Ascending aorta (tissue), 2 donors: ENCODE results near the gene NCOA1. TPM values are rescaled to one million over a fixed set of nuclear protein-coding genes. Genes with fewer than 3 reads are reported as not detected.
A peak's percentile ranks its signal among the peaks of the same experiment; 100 is the strongest.

Source experiments
- DNase-seq, 2 donors: peaks; one replicate each; pipeline ENCODE4 v3.0.0-alpha.2; 2019; ENCODE audit warnings: low spot score in 2 of 2
- H3K27ac ChIP-seq, 2 donors: fragments of 200-600 bp; sonication (generic); one replicate each; pipeline ENCODE4 v1.5.1; 2016 to 2017; ENCODE audit warnings: mild to moderate bottlenecking in 1 of 2
- H3K27me3 ChIP-seq: fragments of 200-600 bp; sonication (generic); one replicate; pipeline ENCODE4 v1.5.1; 2017
- H3K36me3 ChIP-seq, 2 donors: fragments of 200-600 bp; sonication (generic); one replicate each; pipeline ENCODE4 v1.5.1; 2016
- H3K4me1 ChIP-seq, 2 donors: fragments of 200-600 bp; sonication (generic); one replicate each; pipeline ENCODE4 v1.5.1; 2016 to 2017; ENCODE audit warnings: mild to moderate bottlenecking in 1 of 2
- H3K4me3 ChIP-seq, 2 donors: fragments of 200-600 bp; sonication (generic); one replicate each; pipeline ENCODE4 v1.5.1; 2016 to 2017; ENCODE audit warnings: mild to moderate bottlenecking in 1 of 2
- H3K9me3 ChIP-seq, 2 donors: fragments of 200-600 bp; sonication (generic); one replicate each; pipeline ENCODE4 v1.5.1; 2016
- CTCF ChIP-seq, 3 experiments: fragments of 200-600 bp in 2 of 3; fragments of 450-650 bp in 1 of 3; sonication (generic) in 2 of 3; IDR thresholded peaks; one replicate each; pipeline ENCODE4 v1.5.1; 2016 to 2019; ENCODE audit warnings: antibody characterized with exemption in 3 of 3, mild to moderate bottlenecking in 1 of 3, moderate library complexity in 1 of 3
- intact Hi-C: fragments of 100-400 bp; cut with DNase I; formaldehyde crosslinking; loops from one replicate; pipeline ENCODE4 v1.15.1; 2023
- total RNA-seq: library from RNA; depleted of rRNA; stranded (reverse); fragments of >200 nt; gene quantifications from one replicate; pipeline ENCODE4 v1.1.0, GENCODE V29; 2016

The NCOA1 gene
- total RNA-seq, 1 donor from 2014 or later = 19.3 TPM

DNA sequence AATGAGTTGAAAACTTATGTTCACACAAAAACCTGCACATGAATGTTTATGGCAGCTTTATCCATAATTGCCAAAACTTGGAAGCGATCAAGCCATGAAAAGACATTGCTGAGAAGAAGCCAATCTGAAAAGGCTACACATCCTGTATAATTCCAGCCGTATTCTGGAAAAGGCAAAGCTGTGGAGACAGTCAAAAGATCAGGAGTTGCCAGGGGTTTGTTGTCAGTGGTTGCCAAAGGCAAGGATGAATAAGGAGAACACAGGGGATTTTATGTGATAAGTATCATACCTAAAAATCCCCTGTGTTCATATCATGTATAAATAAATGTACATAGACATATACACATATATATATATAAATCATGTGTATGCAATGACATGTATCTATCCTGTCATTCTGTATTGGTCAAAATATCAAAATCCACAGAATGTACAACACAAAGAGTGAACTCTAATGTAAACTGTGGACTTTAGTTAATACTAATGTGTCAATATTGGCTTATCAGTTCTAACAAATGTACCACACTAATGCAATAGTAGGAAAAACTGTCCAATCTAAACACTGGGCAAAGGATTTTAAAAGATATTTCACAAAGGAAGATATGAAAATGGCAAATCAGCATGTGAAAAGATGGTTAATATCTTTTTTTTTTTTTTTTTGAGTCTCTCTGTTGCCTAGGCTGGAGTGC lies 226.4 kb downstream of the NCOA1 start:
- intact Hi-C loops = no loop called here
- Histone ChIP-seq H3K4me1 (peaks cover 0 to 8% of the 10 kb centered on the region in 2 donors), H3K9me3 (no peaks in the 10 kb centered on the region), H3K36me3 (peaks cover 3 to 24% of the 10 kb centered on the region in 2 donors), H3K4me3 (no peak overlapping the region), H3K27ac (no peak overlapping the region), H3K27me3 (no peaks in the 10 kb centered on the region)
- no peak for TF ChIP-seq CTCF (IDR thresholded peaks at IDR 0.05)
- no peak for DNase-seq

DNA sequence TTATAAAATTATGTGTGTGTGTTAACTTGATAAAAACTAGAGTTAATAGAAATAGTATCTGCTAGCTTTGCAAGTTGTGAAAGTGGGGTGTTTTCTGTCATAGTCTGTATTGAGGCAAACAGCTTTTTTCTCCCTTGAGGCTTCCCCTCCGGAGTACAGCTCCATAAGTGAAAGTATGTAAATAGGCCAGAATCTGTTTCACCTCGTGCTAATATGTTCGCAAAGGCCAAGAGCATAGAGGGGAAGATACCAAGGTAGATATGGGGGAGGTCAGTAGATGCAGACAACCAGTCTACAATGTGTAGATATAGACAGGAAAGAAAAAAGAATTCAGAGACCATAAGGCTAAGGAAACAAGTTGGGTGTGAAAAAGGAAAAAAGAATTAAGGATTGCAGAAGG lies 229.3 kb downstream of the NCOA1 start:
- TF ChIP-seq CTCF (IDR thresholded peaks at IDR 0.05) = no peak
- Histone ChIP-seq H3K4me1 (peaks cover 0 to 8% of the 10 kb centered on the region in 2 donors), H3K36me3 (peaks cover 3 to 11% of the 10 kb centered on the region in 2 donors), H3K27me3 (no peaks in the 10 kb centered on the region), H3K27ac (no peak overlapping the region), H3K4me3 (no peak overlapping the region), H3K9me3 (no peaks in the 10 kb centered on the region)
- DNase-seq = no peak
- intact Hi-C loops = loop anchor here (5.0 kb wide), 1 partner anchor 228 kb away; the partner anchor contains the start of gene NCOA1

- Histone ChIP-seq H3K27me3 (no peaks in the 10 kb centered on the region), H3K9me3 (no peaks in the 10 kb centered on the region), H3K4me3 (no peak overlapping the region), H3K27ac (peak overlapping the region; percentile 3 to 65), H3K4me1 (peaks cover 0 to 8% of the 10 kb centered on the region in 2 donors), H3K36me3 (peaks cover 3 to 11% of the 10 kb centered on the region in 2 donors)
- peak; percentile 11 to 77 for DNase-seq
- TF ChIP-seq CTCF (IDR thresholded peaks at IDR 0.05) = no peak
- intact Hi-C loops = loop anchor here (5.0 kb wide), 1 partner anchor 229 kb away; the partner anchor contains the start of gene NCOA1
Observed at GRCh38 chr2:24721470-24721869, 230.4 kb downstream of the NCOA1 start.

DNA sequence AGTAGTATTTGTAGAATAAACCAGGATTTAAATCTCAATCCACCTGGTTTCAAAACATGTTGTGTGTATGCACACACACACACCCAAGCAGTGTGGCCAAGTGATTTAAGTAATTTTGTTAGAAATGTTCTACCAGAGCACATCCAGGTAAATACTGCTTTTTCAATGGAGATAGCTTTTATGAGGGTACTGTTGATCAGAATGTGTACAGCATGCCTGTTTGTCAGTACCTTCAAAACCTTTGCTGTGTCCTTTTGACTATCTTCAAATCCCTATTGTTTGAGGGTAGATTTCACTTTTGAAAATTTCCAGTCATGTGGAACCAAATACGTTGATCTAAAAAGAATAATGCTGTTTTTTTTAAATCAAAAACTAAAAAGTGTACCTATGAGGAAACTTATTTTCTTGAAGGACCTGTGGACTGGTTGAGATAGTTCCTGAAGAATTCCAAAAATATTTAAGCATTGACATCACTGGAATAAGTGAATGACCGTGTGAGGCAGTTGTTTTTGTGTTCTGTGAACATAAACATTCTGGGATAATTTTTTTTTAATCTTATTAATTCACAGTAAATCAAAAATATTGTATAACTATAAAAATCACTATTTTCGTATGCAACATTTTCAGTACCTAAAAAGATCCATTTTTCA lies 231.2 kb downstream of the NCOA1 start:
- H3K27me3 ChIP-seq = no peaks in the 10 kb centered on the region
- peaks cover 3 to 4% of the 10 kb centered on the region in 2 donors for H3K36me3 ChIP-seq
- H3K27ac ChIP-seq = peak overlapping the region; percentile 3 to 65
- TF ChIP-seq CTCF (IDR thresholded peaks at IDR 0.05) = no peak
- no peak for DNase-seq
- H3K4me3 ChIP-seq = no peak overlapping the region
- intact Hi-C loops = loop anchor here (5.0 kb wide), 1 partner anchor 230 kb away; the partner anchor contains the start of gene NCOA1
- H3K9me3 ChIP-seq = no peaks in the 10 kb centered on the region
- peaks cover 0 to 8% of the 10 kb centered on the region in 2 donors for H3K4me1 ChIP-seq

- DNase-seq = no peak
- Histone ChIP-seq H3K27me3 (no peaks in the 10 kb centered on the region), H3K36me3 (peaks cover 0 to 10% of the 10 kb centered on the region in 2 donors), H3K4me1 (peaks cover 0 to 8% of the 10 kb centered on the region in 2 donors), H3K9me3 (no peaks in the 10 kb centered on the region), H3K4me3 (no peak overlapping the region), H3K27ac (no peak overlapping the region)
- intact Hi-C loops = loop anchor here (5.0 kb wide), 1 partner anchor 231 kb away; the partner anchor contains the start of gene NCOA1
- TF ChIP-seq CTCF (IDR thresholded peaks at IDR 0.05) = no peak
Observed at GRCh38 chr2:24723191-24723590, 232.1 kb downstream of the NCOA1 start.
